NCI-H2029 (cell line): ENCODE data around the gene SPRYD3.

Source experiments
- DNase-seq: peaks from one replicate; lab custom pipeline; 2025; lab: John Stamatoyannopoulos, UW

Gene SPRYD3

GRCh38 chr12:53078425-53079225 is 565 bp downstream of the SPRYD3 start:
- peak; percentile 44 for DNase-seq

DNA sequence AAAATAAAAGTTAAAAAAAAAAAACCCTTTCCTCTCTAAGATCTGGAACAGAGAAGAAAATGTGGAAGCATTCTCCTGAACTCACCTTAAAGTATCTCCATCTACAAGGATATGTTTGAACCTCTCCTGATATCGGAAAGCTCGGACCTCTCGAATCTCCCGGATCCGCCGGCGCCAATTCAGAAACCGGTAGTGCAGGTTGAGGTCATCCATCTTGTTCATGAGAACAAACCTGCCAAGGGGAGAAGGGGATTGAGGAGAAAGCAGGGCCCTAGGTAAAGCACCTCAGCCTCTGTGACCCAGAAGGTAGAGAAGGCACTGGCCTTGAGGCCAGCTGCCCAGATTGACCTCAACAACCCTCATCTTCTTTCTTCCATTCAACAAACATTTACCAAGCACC is 2.2 kb downstream of the SPRYD3 start:
- DNase-seq, result no peak

DNA sequence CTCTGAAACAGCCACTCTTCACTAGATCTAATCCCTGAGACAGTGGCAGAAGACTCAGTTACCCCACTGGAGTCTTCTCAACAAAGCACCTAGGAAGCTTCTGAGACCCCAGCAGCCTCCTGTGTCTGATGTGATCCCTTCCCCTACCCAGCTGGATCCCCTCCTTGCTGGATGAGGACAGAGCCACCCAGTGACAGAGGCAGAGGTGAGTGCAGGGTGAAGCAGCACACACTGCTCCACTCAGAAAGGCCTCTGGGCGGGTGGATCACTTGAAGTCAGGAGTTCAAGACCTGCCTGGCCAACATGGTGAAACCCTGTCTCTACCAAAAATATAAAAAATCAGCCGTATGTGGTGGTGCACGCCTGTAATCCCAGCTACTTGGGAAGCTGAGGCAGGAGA is 2.7 kb downstream of the SPRYD3 start:
- no peak for DNase-seq

- no peak for DNase-seq
These were observed 4.2 kb downstream of the SPRYD3 start for GRCh38 chr12:53074999-53075370.

- DNase-seq, result no peak
These were observed 4.7 kb downstream of the SPRYD3 start for GRCh38 chr12:53074283-53074998.

DNA sequence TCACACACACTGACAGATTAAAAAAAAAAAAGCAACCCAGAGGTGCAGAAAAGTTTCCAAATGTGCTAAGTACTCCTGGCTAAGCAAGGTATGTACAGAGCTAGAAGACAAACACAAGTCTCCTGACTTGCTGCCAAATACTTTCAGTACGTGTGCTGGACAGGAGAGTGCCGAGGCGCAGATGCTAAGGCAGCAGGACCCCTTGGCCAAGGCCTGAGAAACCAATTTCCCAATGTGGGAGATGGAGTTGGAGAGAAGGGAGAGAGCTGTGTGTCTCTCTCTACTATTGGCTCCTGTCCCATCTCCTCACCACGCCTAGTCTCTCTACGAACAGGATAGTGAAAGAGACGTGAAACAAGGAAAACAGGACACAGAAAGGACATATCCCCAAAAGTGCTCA is 5.3 kb downstream of the SPRYD3 start:
- DNase-seq, result no peak

GRCh38 chr12:53071591-53072551 is 7.3 kb downstream of the SPRYD3 start:
- DNase-seq, result peak; percentile 12

DNA sequence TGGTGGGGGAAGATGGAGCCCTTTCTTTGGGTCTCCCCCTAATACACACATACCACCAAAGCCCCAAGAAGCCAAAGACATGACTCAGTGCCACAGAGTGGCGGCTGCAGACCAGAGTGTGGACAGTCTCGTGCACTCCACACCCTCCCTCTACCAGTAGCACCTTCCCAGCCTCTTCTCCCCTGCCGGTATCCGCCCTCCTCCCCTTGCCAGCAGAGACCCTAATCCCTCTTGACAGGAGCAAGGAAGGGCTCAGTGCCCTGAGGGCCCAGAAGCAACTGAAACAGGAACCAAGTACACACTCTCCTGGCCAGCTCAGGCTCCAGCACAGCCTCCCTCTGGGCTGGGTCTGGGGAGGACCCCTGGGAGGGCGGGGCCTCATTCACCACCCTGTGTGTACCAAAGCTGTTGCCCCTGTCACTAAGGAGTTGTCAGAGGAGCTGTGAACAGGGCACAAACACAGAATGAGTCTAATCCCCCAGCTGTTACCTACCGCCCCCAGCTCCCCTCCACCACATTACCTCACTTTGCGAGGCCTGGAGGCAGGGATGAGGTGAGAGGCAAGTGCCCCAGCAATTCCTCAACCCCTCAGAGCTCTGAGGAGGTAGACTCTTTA is 8.2 kb downstream of the SPRYD3 start:
- DNase-seq, result no peak

GRCh38 chr12:53069621-53070410 is 9.4 kb downstream of the SPRYD3 start:
- DNase-seq, result no peak

- DNase-seq, result no peak
These were observed 10.2 kb downstream of the SPRYD3 start for GRCh38 chr12:53068811-53069585.

DNA sequence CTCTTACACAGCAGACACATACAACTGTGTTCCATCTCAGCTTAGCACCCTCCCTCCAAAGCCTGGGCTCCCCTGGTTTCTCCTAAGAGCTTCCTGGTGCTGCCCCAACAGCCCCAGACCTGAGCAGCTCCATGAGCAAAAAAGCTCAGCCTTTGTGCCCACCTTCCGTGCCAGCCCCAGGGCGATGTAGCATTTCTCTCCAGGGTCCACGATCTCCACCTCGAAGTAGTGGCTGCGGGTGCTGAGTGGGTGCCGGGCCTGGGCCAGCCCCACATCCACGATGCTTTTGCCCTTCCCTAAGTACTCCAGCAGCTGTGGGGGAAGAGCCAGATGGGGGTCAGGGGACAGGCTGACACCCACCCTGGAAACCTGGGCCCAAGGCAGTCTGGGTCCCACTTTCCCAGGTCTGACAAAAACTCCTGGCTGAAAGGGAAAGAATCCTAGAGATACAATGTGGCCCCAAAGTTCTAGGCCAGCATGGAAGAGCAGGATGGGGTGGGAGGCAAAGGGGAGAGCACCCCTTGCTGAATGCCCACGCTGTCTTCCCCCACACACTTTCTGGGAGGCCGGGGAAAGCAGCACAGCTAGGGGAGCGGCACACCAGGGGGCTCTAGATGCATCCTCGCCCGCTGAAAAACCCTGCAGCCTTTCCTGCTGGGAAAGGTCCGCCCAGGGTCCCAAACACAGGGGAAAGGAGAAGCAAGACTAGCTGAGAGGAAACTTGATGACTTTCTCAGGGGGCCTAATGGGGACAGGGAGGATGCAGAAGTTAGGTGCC is 11.0 kb downstream of the SPRYD3 start:
- DNase-seq, result no peak

DNA sequence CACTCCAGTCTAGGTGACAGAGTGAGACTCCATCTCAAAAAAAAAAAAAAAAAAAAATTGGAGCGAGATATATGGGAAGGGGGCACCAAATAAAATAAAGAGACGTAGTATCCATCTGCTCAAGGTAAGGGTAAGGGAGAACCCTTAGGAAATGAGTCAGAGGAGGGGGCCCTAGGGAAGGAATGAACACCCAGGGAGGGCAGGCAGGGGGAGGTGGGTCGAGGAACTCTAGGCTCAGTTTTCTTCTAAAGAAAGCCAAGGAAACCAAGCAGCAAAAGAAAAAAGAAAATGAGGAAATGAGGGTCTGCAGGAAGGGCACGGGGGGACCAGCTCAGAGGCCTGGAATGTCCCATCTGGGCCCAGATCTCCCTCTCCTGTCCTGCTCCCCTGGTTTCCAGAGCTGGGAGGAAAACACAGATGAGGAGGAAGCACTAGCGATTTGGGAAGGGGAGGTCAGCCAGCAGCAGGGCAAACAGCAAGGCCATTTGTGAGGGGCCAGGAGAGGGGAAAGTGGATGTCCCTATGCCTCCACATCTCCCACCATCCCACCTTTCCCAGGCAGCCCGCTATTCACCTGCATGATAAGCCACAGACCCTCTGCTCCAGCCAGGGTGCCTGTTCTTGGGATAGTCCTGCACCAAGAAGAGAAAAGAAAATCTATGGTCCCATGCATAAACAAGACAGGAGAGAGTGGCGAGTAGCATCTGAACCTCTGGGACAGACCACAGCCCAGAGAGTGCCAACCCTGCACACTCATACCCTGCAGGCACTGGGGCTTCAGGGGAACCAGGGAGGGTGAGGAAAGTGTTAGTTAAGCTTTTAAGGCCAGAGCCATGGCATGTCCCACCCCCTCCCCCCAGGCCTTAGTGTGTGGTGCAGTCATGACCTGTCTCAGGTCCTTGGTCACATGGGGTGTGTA is 11.9 kb downstream of the SPRYD3 start:
- no peak for DNase-seq

- DNase-seq, result peak; percentile 54
These were observed 12.9 kb downstream of the SPRYD3 start for GRCh38 chr12:53065975-53066931.

- DNase-seq, result no peak
These were observed 13.7 kb downstream of the SPRYD3 start for GRCh38 chr12:53065470-53065869.

DNA sequence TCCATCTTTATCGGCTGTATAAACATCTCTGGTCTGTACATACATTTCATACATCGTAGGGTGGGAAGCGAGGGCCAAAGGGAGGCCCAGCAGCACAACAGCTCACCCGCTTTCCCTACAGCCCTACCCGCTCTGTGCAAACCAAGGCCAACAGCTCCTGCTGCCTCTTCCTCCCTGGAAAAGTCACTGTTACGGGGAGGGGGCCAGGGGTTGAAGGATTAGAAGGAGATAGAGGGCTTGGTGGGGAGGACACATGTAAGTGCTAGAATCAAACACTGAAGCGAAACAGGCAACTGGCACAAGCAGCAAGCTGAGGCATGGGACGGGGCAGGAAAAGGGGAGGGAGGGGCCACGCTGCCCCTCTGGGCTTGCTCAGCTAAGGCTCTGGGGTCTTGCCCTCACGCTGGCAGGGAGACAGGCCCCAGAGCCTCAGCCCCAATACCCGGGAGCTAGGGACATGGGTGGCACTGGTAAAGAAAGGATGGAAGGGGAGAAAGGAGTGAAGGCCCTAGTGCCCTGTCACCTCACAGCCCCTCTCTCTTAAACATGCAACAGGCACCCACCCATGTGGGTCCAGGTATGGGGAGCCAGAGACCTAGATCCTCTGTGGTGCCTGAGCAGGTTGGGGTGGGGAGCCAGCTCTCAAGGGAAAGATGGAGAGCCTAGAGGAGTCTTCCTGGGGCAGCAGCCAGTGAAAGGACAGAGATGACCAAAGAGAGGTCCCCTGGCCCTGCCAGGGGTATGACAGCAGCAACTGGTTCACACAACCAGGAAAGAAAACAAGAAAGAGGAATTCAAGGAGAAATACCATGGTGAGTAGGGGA is 14.4 kb downstream of the SPRYD3 start:
- DNase-seq, result no peak
